D721Med (cell line): Measurements from ENCODE around the gene ZNF669.

Experiments
- DNase-seq: peaks from one replicate; pipeline ENCODE4 v3.0.0; 2011; ENCODE audit warnings: low spot score; ENCODE audit not compliant: insufficient read length
- FAIRE-seq: peaks from 2 replicates; lab custom pipeline; 2011; peaks lifted over from hg19 to GRCh38; lab: Jason Lieb, UNC
- TF ChIP-seq, protein P1 (sequence below): IDR thresholded peaks from 2 replicates; pipeline ENCODE4 v1.5.1; 2012; ENCODE audit warnings: mild to moderate bottlenecking, control low read depth; ENCODE audit not compliant: insufficient read depth; ENCODE audit errors: missing control alignments

The ZNF669 gene

DNA sequence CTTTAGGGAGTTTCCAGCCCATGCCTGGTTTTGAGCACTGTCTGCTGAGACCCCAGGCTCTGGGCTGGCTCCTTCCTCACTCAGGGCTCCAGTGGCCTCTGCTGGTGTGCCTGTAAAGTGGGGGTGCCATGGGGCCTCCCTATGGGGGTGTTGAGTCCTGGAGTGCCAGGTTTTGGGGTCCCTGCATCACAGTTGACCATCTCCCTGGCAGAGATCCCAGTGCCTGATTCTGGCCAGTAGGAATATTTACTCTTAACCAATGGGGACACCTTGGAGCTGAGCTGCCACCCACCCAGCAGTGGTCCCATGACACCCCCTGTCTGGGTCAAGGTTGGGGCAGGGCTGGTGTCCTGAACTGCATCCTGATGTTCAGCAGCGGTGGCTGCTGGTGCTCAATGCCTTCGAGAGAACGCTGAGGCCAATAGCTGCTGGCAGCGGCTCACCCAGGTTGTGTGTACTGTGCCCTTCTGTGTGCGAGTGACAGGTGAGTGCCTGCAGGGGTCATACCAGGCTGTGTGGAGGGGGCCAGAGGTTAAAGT, 9.6 kb upstream of the ZNF669 start:
- no peak for FAIRE-seq
- no peak for DNase-seq
- TF ChIP-seq, protein P1, sequence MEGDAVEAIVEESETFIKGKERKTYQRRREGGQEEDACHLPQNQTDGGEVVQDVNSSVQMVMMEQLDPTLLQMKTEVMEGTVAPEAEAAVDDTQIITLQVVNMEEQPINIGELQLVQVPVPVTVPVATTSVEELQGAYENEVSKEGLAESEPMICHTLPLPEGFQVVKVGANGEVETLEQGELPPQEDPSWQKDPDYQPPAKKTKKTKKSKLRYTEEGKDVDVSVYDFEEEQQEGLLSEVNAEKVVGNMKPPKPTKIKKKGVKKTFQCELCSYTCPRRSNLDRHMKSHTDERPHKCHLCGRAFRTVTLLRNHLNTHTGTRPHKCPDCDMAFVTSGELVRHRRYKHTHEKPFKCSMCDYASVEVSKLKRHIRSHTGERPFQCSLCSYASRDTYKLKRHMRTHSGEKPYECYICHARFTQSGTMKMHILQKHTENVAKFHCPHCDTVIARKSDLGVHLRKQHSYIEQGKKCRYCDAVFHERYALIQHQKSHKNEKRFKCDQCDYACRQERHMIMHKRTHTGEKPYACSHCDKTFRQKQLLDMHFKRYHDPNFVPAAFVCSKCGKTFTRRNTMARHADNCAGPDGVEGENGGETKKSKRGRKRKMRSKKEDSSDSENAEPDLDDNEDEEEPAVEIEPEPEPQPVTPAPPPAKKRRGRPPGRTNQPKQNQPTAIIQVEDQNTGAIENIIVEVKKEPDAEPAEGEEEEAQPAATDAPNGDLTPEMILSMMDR: no peak

- no peak for FAIRE-seq
- DNase-seq: no peak
- TF ChIP-seq, protein P1: no peak
Measured at GRCh38 chr1:247113094-247113497, 8.9 kb upstream of the ZNF669 start.

DNA sequence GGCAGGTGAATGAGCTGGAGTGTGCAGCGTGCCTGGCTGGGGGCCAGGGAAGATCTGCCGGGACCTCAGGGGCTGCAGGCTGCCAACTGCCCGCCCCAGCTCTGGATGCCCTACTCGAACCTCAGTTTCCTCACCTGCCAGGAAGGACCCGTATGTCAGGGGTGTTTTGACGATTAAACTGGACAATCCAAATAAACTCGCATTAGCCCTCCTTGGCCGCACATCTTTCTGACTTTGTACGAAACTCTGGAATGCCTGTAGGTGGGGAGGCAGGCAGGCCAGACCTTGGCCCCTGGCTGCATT, 8.3 kb upstream of the ZNF669 start:
- FAIRE-seq: no peak
- DNase-seq: no peak
- TF ChIP-seq, protein P1: no peak

GRCh38 chr1:247111700-247112478, 7.7 kb upstream of the ZNF669 start:
- TF ChIP-seq, protein P1: no peak
- no peak for DNase-seq
- no peak for FAIRE-seq

DNA sequence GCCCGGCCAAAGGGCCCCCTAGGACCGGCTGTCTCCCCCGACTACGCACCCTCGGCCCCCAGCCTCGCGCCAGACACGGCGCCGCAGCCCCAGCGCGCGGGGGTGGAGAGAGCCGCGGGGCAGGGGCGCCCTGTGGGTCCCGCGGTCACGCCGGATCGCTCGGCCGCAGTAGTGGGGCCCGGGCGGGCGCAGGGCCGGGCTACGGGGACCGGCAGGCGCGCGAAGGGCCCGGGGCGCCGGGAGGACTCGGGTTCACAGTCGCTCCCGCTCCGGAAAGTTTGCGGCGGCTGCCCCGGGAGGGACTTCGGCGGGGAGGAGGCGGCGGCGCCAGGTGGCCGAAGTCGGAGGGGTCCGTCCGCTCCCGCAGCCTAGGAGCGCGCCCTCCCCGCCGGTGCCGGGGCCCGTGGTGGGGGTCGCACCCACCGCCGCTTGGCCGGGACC, 7.1 kb upstream of the ZNF669 start:
- DNase-seq (no peak), FAIRE-seq (no peak)

DNA sequence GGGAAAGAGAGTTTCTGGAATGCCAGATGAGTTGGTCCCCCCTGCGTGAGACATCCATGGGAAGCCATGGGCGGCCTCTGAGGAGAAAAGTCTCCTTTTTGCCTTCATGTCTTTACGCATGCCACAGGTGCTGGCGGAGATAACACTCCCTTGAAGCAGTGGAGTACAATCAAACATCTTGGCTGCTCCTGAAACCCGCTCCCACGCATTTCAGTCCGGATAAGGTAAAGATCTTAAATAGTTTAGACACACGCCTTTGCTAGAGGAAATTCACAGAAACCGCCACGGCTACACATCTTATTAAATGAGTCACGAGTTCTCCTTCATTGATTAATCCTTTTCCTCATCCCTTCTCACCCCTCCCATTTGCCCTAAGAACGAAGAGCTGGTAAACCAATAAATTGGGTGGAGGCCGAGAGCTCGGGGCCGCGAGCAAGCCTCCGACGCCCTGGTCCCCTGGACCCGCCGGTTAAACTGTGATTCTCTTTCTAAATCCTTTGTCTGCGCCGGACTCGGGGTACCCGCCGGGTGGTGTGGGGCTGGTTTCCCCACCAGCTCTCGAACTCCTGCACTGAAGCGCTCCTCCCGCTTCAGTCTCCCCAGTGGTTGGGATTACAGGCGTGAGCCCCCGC, 6.6 kb upstream of the ZNF669 start:
- DNase-seq (no peak), FAIRE-seq (no peak)
- TF ChIP-seq, protein P1: no peak

More for the DNA sequence above, 7.1 kb upstream of the ZNF669 start:
- TF ChIP-seq, protein P1: no peak

GRCh38 chr1:247107694-247108093, 3.5 kb upstream of the ZNF669 start:
- TF ChIP-seq, protein P1: no peak
- FAIRE-seq (no peak), DNase-seq (no peak)
